Prostate gland (tissue), 2 donors: Measurements from ENCODE around the gene SPTB. TPM values are rescaled to one million over a fixed set of nuclear protein-coding genes. Genes with fewer than 3 reads are reported as not detected.
A peak's percentile ranks its signal among the peaks of the same experiment; 100 is the strongest.

Source experiments
- DNase-seq: peaks from one replicate; pipeline ENCODE4 v3.0.0-alpha.2; 2019; ENCODE audit warnings: low spot score
- H3K27ac ChIP-seq, 2 donors: fragments of 200-600 bp; sonication (generic); 2 replicates each; pipeline ENCODE4 v1.5.1; 2017 to 2019
- H3K27me3 ChIP-seq: fragments of 200-600 bp; sonication (generic); replicated peaks from 2 replicates; pipeline ENCODE4 v1.5.1; 2019; ENCODE audit not compliant: insufficient read depth
- H3K36me3 ChIP-seq, 2 donors: fragments of 200-600 bp; sonication (generic); 1 replicate in 1 of 2; 2 replicates in 1 of 2; pipeline versions ENCODE4 v1.5.1 to v1.8.1; 2017 to 2019
- H3K4me1 ChIP-seq: fragments of 200-600 bp; sonication (generic); replicated peaks from 2 replicates; pipeline ENCODE4 v1.5.1; 2019
- H3K4me3 ChIP-seq, 2 donors: fragments of 200-600 bp; sonication (generic); 2 replicates each; pipeline ENCODE4 v1.5.1; 2017 to 2019
- H3K9me3 ChIP-seq: fragments of 200-600 bp; sonication (generic); 2 replicates; pipeline ENCODE4 v1.5.1; 2017
- POLR2A ChIP-seq: fragments of 450-650 bp; IDR thresholded peaks from one replicate; pipeline ENCODE4 v1.6.1; 2016; ENCODE audit warnings: antibody characterized with exemption, mild to moderate bottlenecking
- POLR2AphosphoS5 ChIP-seq: sonication (generic); formaldehyde crosslinking; IDR thresholded peaks from one replicate; pipeline ENCODE4 v1.6.1; 2017; ENCODE audit warnings: antibody characterized with exemption
- WGBS: methylation state at CpG from one replicate; pipeline ENCODE4 v1.1.5; 2018; 5-methylcytosine and 5-hydroxymethylcytosine counted together
- intact Hi-C: fragments of 100-400 bp; cut with DNase I; formaldehyde crosslinking; loops from one replicate; pipeline ENCODE4 v1.14.2; 2022
- total RNA-seq, 2 donors: library from RNA; depleted of rRNA; stranded (reverse); fragments of >200 nt; gene quantifications; one replicate each; pipeline ENCODE4 v1.1.0, GENCODE V29; 2016
- TF ChIP-seq, protein P1 (sequence below), 4 experiments: fragments of 200-600 bp in 2 of 4; fragments of 450-650 bp in 2 of 4; sonication (generic) in 2 of 4; IDR thresholded peaks; 1 replicate in 3 of 4; 2 replicates in 1 of 4; pipeline ENCODE4 v1.5.1; 2016 to 2019; ENCODE audit warnings: antibody characterized with exemption in 4 of 4, mild to moderate bottlenecking in 2 of 4, moderate library complexity in 2 of 4

The SPTB gene
- total RNA-seq, 2 donors from 2014 or later: 2.7 to 3.7 TPM

- WGBS: 34% methylated on average over 18 of the region's 18 CpGs
- Histone ChIP-seq H3K4me3 (no peak overlapping the region), H3K27ac (no peak overlapping the region), H3K9me3 (no peaks in the 10 kb centered on the region), H3K36me3 (no peaks in the 10 kb centered on the region), H3K27me3 (no peaks in the 10 kb centered on the region), H3K4me1 (peaks cover 8% of the 10 kb centered on the region)
- TF ChIP-seq, protein P1, sequence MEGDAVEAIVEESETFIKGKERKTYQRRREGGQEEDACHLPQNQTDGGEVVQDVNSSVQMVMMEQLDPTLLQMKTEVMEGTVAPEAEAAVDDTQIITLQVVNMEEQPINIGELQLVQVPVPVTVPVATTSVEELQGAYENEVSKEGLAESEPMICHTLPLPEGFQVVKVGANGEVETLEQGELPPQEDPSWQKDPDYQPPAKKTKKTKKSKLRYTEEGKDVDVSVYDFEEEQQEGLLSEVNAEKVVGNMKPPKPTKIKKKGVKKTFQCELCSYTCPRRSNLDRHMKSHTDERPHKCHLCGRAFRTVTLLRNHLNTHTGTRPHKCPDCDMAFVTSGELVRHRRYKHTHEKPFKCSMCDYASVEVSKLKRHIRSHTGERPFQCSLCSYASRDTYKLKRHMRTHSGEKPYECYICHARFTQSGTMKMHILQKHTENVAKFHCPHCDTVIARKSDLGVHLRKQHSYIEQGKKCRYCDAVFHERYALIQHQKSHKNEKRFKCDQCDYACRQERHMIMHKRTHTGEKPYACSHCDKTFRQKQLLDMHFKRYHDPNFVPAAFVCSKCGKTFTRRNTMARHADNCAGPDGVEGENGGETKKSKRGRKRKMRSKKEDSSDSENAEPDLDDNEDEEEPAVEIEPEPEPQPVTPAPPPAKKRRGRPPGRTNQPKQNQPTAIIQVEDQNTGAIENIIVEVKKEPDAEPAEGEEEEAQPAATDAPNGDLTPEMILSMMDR (IDR thresholded peaks at IDR 0.05): no peak
- TF ChIP-seq POLR2AphosphoS5 (no peak), POLR2A (no peak)
- no peak for DNase-seq
- intact Hi-C loops: no loop called here
Observed at GRCh38 chr14:64708148-64709004, 171.3 kb downstream of the SPTB start.

DNA sequence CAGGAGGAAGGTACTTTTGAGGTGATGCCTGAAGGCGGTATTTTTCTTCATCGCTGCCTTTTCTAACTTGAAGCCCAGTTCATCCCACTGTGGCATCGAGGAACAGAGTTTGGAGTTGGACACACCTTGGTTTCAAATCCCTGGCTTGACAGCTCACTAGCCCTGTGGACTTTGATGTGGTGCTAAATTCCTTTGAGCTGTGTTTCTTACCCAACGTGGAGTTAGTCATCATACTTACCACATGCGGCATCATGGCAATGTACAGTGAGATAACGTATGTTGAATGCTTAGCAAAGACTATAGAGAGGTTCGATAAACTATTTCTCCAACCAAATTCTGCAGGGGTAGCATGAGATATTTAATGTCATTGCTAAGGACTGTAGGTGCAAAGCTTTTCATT, 172.0 kb downstream of the SPTB start:
- Histone ChIP-seq H3K36me3 (no peaks in the 10 kb centered on the region), H3K27me3 (no peaks in the 10 kb centered on the region), H3K4me3 (no peak overlapping the region), H3K9me3 (no peaks in the 10 kb centered on the region), H3K4me1 (peaks cover 9% of the 10 kb centered on the region), H3K27ac (no peak overlapping the region)
- 60% methylated on average over 7 of the region's 7 CpGs for WGBS
- no peak for DNase-seq
- intact Hi-C loops: no loop called here
- TF ChIP-seq POLR2A (no peak), POLR2AphosphoS5 (no peak)
- TF ChIP-seq, protein P1 (IDR thresholded peaks at IDR 0.05): no peak

DNA sequence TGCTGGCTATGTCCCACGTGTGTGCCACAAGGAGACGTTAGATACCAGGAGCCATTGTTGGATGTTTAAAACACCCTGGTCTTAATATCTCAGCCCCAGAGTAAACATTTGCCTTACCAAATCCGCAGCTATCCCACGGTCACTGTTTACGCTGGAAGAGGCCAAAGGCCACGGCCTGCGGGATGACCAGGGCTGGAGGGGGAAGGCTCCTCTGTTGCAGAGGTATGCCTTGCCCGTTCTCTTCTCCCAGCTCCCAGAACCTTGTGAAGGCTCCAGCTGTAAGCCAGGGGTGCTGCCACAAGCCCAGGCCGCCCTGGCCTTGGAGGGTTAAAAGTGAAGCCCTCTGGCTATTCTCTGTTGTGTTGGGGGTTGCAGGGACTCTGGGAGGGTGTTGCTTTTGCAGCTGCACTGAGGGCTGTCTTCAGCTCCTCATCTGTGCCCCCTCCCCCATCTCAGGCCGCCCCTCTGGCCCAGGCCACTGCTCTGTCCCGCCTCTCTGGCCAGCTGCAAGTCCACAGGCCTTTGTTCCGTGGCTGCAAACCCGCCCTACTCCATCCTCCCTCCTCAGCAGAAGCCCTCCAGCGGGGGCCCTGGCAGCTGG, 173.0 kb downstream of the SPTB start:
- Histone ChIP-seq H3K36me3 (no peaks in the 10 kb centered on the region), H3K9me3 (no peaks in the 10 kb centered on the region), H3K27me3 (no peaks in the 10 kb centered on the region), H3K4me1 (peaks cover 9% of the 10 kb centered on the region), H3K4me3 (no peak overlapping the region), H3K27ac (peak overlapping the region in 1 of 2 donors; percentile 78)
- TF ChIP-seq, protein P1 (IDR thresholded peaks at IDR 0.05): no peak
- TF ChIP-seq POLR2AphosphoS5: no peak
- TF ChIP-seq POLR2A: no peak
- no peak for DNase-seq
- intact Hi-C loops: no loop called here
- 44% methylated on average over 14 of the region's 14 CpGs for WGBS

- Histone ChIP-seq H3K4me3 (peak overlapping the region in 1 of 2 donors; percentile 84), H3K27me3 (no peaks in the 10 kb centered on the region), H3K4me1 (peaks cover 9% of the 10 kb centered on the region), H3K27ac (peak overlapping the region; percentile 77 to 78), H3K36me3 (no peaks in the 10 kb centered on the region), H3K9me3 (no peaks in the 10 kb centered on the region)
- WGBS: 38% methylated on average over 4 of the region's 4 CpGs
- no peak for DNase-seq
- TF ChIP-seq, protein P1 (IDR thresholded peaks at IDR 0.05): no peak
- TF ChIP-seq POLR2A (no peak), POLR2AphosphoS5 (no peak)
- intact Hi-C loops: no loop called here
Observed at GRCh38 chr14:64706119-64706592, 173.6 kb downstream of the SPTB start.
